ENCODE results near the gene SLC15A1.

SLC15A1 gene

DNA sequence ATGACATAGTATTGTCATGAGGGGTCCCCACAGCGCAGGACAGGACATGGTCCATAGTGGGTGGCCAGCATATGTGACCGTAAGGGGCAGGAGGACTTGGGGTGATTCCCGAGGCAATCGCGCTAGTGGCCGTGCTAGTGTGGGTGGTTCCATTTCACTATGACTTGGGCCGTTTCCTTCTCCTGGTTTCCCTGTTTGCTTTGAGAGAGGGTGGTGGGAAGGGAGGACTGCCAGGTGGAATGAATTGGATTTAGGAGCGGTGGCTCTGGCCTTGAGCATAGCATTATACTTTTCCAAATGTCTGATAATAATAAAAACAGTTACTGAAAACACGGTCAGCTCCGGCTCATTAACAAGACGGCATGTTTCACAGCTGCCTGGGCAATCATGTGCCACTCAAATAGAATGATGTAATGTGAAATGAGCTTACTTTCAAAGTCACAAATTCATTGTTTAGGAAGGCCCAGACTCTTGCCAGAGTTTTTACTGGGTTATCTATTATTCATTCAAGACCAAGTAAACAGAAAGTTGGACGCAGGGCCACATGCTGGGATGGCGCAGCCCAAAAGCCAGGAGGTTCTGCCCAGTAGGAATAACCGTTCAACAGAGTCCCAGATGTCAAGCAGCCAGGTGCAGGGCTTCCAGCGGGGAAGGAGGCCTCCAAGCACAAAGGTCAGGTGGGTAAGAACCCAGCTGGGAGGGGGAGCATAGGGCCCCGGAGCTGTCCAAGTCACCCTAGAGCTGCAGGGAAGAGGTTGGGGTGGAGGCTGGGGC is 19.6 kb upstream of the SLC15A1 start:
- H3K27me3 ChIP-seq (replicated peaks; ENCODE audit: control insufficient read depth, insufficient read depth, low read length), result no peaks in the 10 kb centered on the region
- no peak for TF ChIP-seq CTCF (IDR thresholded peaks at IDR 0.05; ENCODE audit: insufficient read depth, low read length, poor library complexity, severe bottlenecking)
- no peak for DNase-seq (ENCODE audit: extremely low read depth, insufficient read length)
- no peak overlapping the region for H3K4me3 ChIP-seq (replicated peaks; ENCODE audit: low read depth, low read length)
- no peaks in the 10 kb centered on the region for H3K36me3 ChIP-seq (ENCODE audit: control insufficient read depth, insufficient read depth, low read length)

DNA sequence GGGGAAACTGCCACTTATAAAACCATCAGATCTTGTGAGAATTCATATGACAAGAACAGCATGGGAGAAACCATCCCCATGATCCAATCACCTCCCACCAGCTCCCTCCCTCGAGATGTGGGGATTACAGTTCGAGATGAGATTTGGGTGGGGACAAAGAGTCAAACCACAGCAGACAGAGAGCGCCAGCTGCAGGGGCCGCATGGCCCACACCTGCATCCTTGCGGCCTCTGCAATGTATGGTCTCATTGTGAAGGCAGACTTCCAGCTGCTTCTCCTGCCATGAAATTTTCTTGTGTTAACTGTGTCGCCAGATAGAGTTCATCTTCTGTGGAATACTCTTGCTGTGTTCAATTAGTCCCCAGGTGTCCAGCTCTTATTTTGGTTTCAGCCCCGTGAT is 17.3 kb upstream of the SLC15A1 start:
- DNase-seq (ENCODE audit: extremely low read depth, insufficient read length), result no peak
- Histone ChIP-seq H3K27me3 (replicated peaks; ENCODE audit: control insufficient read depth, insufficient read depth, low read length) (no peaks in the 10 kb centered on the region; the same call in 1 of the 2 replicates), H3K36me3 (ENCODE audit: control insufficient read depth, insufficient read depth, low read length) (no peaks in the 10 kb centered on the region), H3K4me3 (replicated peaks; ENCODE audit: low read depth, low read length) (no peak overlapping the region)
- no peak for TF ChIP-seq CTCF (IDR thresholded peaks at IDR 0.05; ENCODE audit: insufficient read depth, low read length, poor library complexity, severe bottlenecking)

GRCh38 chr13:98768522-98768921 is 16.1 kb upstream of the SLC15A1 start:
- TF ChIP-seq CTCF (IDR thresholded peaks at IDR 0.05; ENCODE audit: insufficient read depth, low read length, poor library complexity, severe bottlenecking), result no peak

GRCh38 chr13:98766697-98767096 is 14.2 kb upstream of the SLC15A1 start:
- Histone ChIP-seq H3K36me3 (ENCODE audit: control insufficient read depth, insufficient read depth, low read length) (no peaks in the 10 kb centered on the region), H3K4me3 (replicated peaks; ENCODE audit: low read depth, low read length) (no peak overlapping the region), H3K27me3 (replicated peaks; ENCODE audit: control insufficient read depth, insufficient read depth, low read length) (no peaks in the 10 kb centered on the region; the same call in 1 of the 2 replicates)
- no peak for DNase-seq (ENCODE audit: extremely low read depth, insufficient read length)
- TF ChIP-seq CTCF (IDR thresholded peaks at IDR 0.05; ENCODE audit: insufficient read depth, low read length, poor library complexity, severe bottlenecking), result no peak

More at GRCh38 chr13:98768522-98768921, 16.1 kb upstream of the SLC15A1 start:
- Histone ChIP-seq H3K27me3 (replicated peaks; ENCODE audit: control insufficient read depth, insufficient read depth, low read length) (no peaks in the 10 kb centered on the region; the same call in 1 of the 2 replicates), H3K4me3 (replicated peaks; ENCODE audit: low read depth, low read length) (no peak overlapping the region), H3K36me3 (ENCODE audit: control insufficient read depth, insufficient read depth, low read length) (no peaks in the 10 kb centered on the region)
- DNase-seq (ENCODE audit: extremely low read depth, insufficient read length), result no peak

DNA sequence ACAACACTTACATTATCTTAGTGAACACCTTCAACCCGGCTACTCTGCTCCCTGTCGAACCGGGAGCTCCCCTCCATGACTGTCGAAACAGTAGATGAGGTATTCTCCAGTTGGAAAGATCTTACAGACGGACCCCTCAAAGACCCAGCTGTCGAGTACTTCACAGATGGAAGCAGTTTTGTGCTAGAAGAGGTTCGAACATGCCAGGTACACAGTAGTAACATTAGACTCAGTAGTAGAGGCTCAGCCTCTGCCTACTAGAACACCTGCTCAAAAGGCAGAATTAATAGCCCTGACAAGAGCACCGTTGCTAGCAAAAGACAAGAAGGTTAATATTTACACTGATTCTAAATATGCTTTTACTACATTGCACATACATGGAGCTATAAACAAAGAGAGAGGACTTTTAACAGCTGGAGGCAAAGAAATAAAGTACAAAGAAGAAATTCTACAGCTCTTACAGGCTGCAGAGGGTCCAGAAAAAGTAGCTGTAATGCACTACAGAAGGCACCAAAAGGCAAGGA is 13.6 kb upstream of the SLC15A1 start:
- DNase-seq (ENCODE audit: extremely low read depth, insufficient read length), result no peak
- no peak overlapping the region for H3K4me3 ChIP-seq (replicated peaks; ENCODE audit: low read depth, low read length)

More for the DNA sequence above, 13.6 kb upstream of the SLC15A1 start:
- Histone ChIP-seq H3K36me3 (ENCODE audit: control insufficient read depth, insufficient read depth, low read length) (no peaks in the 10 kb centered on the region), H3K27me3 (replicated peaks; ENCODE audit: control insufficient read depth, insufficient read depth, low read length) (no peaks in the 10 kb centered on the region; the same call in 1 of the 2 replicates)
- TF ChIP-seq CTCF (IDR thresholded peaks at IDR 0.05; ENCODE audit: insufficient read depth, low read length, poor library complexity, severe bottlenecking), result no peak

All from GM06990 (cell line).